ENCODE measurements around the gene NRXN3. TPM values are rescaled to one million over a fixed set of nuclear protein-coding genes. Genes with fewer than 3 reads are reported as not detected.

NRXN3 gene
- polyA plus RNA-seq, 1 donor from 2014 or later = 110 TPM

DNA sequence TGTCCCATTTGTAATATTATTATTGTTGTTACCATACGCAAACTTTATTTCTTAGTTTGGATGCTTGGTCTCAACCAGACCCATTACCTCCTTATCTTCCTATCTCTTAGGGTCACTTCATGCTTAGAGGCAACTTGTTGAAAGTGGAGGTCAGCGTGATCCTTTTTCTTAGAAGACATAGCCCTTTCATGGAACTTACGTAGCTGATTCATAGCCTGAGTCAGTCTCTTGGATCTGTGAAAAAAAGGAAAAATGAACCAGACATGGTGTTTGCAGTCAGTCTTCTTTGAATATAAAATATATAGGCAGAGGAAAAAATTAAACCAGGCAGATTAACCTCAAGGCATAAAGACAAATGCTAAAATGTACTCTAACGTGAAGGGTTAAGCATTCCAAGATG is 1427.4 kb downstream of the NRXN3 start:
- H3K27me3 ChIP-seq (ENCODE audit: insufficient read depth, low read depth, low read length) = no peaks in the 10 kb centered on the region
- H3K27ac ChIP-seq (ENCODE audit: low read length) = no peak overlapping the region
- H3K36me3 ChIP-seq (ENCODE audit: insufficient read depth, low read length) = no peaks in the 10 kb centered on the region
- H3K9me3 ChIP-seq (ENCODE audit: low read length) = no peaks in the 10 kb centered on the region
- no peaks in the 10 kb centered on the region for H4K20me1 ChIP-seq (ENCODE audit: insufficient read depth)
- H3K4me2 ChIP-seq (ENCODE audit: low read length) = no peak overlapping the region
- H3K9me2 ChIP-seq (ENCODE audit: insufficient read depth, low read length) = no peaks in the 10 kb centered on the region
- no peaks in the 10 kb centered on the region for H3K79me2 ChIP-seq (replicated peaks; ENCODE audit: insufficient read depth, low read length)
- no peak for TF ChIP-seq SMC3 (conservative IDR thresholded peaks at IDR 0.05; ENCODE audit: poor library complexity)
- no peak for TF ChIP-seq MXI1 (conservative IDR thresholded peaks at IDR 0.05; ENCODE audit: poor library complexity, severe bottlenecking)
- no peak for TF ChIP-seq EZH2 (IDR thresholded peaks at IDR 0.05; ENCODE audit: borderline replicate concordance, insufficient read depth, low read length, poor library complexity, severe bottlenecking)
- TF ChIP-seq TAF1 (IDR thresholded peaks at IDR 0.05; ENCODE audit: low read depth) = no peak
- no peak for TF ChIP-seq RAD21 (conservative IDR thresholded peaks at IDR 0.05)
- H3F3A ChIP-seq (ENCODE audit: insufficient read depth, low read length, poor library complexity, severe bottlenecking) = no peaks in the 10 kb centered on the region
- H2AFZ ChIP-seq (ENCODE audit: low read depth, low read length) = no peak overlapping the region
- H3K9ac ChIP-seq (ENCODE audit: low read length) = no peak overlapping the region
- no peak overlapping the region for H3K4me3 ChIP-seq (ENCODE audit: low read length)

DNA sequence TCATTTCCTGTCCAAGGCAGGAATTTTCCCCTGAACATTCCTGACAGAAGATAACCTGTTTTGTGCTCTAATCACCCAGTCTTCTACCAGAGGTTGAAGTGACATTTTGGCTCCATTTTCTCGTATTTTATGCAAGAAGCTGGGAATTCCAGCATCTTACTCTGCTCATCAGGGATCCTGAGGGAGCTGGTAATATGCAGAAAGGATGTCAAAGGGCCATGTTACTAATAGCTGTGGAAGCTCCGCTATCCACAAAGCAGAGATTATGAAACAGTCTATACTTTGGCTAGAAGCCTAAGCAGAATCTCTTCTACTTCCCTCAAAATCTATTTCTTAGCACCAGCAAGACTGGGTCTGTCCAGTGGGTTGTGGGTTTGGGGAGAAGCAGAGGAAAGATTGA is 1428.2 kb downstream of the NRXN3 start:
- Histone ChIP-seq H3K4me3 (ENCODE audit: low read length) (peak overlapping the region; percentile 1), H3K4me2 (ENCODE audit: low read length) (no peak overlapping the region), H3K9ac (ENCODE audit: low read length) (no peak overlapping the region), H3K27ac (ENCODE audit: low read length) (peak overlapping the region; percentile 22), H3K27me3 (ENCODE audit: insufficient read depth, low read depth, low read length) (no peaks in the 10 kb centered on the region), H3F3A (ENCODE audit: insufficient read depth, low read length, poor library complexity, severe bottlenecking) (no peaks in the 10 kb centered on the region), H3K9me3 (ENCODE audit: low read length) (no peaks in the 10 kb centered on the region), H3K79me2 (replicated peaks; ENCODE audit: insufficient read depth, low read length) (no peaks in the 10 kb centered on the region), H3K9me2 (ENCODE audit: insufficient read depth, low read length) (no peaks in the 10 kb centered on the region), H4K20me1 (ENCODE audit: insufficient read depth) (no peaks in the 10 kb centered on the region), H3K36me3 (ENCODE audit: insufficient read depth, low read length) (no peaks in the 10 kb centered on the region), H2AFZ (ENCODE audit: low read depth, low read length) (no peak overlapping the region)
- peak; percentile 40 for TF ChIP-seq REST (IDR thresholded peaks at IDR 0.05; ENCODE audit: borderline replicate concordance)
- no peak for TF ChIP-seq RAD21 (conservative IDR thresholded peaks at IDR 0.05)

DNA sequence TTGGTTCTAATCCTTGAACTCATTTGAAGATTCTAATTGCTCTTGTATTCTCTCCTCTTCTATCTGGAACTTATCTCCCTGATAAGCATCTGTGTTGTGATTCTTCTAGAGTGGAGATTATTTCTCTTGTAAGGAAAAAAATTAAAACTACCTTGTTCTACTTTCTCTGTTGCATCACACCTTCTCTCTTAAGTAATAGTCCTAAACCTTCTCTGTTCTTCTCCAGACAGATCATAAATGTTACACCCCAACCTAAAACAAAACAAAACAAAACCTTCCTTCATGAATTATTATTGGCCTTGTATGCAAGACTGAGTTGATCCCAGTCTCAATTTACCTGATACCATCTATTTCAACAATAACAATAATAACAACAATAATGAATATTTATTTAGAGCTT is 1429.1 kb downstream of the NRXN3 start:
- Histone ChIP-seq H3K4me2 (ENCODE audit: low read length) (no peak overlapping the region), H3K27ac (ENCODE audit: low read length) (no peak overlapping the region), H3K9ac (ENCODE audit: low read length) (no peak overlapping the region), H2AFZ (ENCODE audit: low read depth, low read length) (no peak overlapping the region), H4K20me1 (ENCODE audit: insufficient read depth) (no peaks in the 10 kb centered on the region), H3K4me3 (ENCODE audit: low read length) (no peak overlapping the region), H3K9me2 (ENCODE audit: insufficient read depth, low read length) (no peaks in the 10 kb centered on the region), H3K79me2 (replicated peaks; ENCODE audit: insufficient read depth, low read length) (no peaks in the 10 kb centered on the region), H3F3A (ENCODE audit: insufficient read depth, low read length, poor library complexity, severe bottlenecking) (no peaks in the 10 kb centered on the region), H3K27me3 (ENCODE audit: insufficient read depth, low read depth, low read length) (no peaks in the 10 kb centered on the region), H3K9me3 (ENCODE audit: low read length) (no peaks in the 10 kb centered on the region), H3K36me3 (ENCODE audit: insufficient read depth, low read length) (no peaks in the 10 kb centered on the region)
- TF ChIP-seq TAF1 (IDR thresholded peaks at IDR 0.05; ENCODE audit: low read depth) (no peak), MXI1 (conservative IDR thresholded peaks at IDR 0.05; ENCODE audit: poor library complexity, severe bottlenecking) (no peak), EZH2 (IDR thresholded peaks at IDR 0.05; ENCODE audit: borderline replicate concordance, insufficient read depth, low read length, poor library complexity, severe bottlenecking) (no peak), SMC3 (conservative IDR thresholded peaks at IDR 0.05; ENCODE audit: poor library complexity) (no peak), REST (IDR thresholded peaks at IDR 0.05; ENCODE audit: borderline replicate concordance) (no peak), EP300 (conservative IDR thresholded peaks at IDR 0.05; ENCODE audit: poor library complexity, severe bottlenecking) (no peak), POLR2AphosphoS5 (IDR thresholded peaks at IDR 0.05) (no peak), RAD21 (conservative IDR thresholded peaks at IDR 0.05) (no peak)
- TF ChIP-seq, protein P1, sequence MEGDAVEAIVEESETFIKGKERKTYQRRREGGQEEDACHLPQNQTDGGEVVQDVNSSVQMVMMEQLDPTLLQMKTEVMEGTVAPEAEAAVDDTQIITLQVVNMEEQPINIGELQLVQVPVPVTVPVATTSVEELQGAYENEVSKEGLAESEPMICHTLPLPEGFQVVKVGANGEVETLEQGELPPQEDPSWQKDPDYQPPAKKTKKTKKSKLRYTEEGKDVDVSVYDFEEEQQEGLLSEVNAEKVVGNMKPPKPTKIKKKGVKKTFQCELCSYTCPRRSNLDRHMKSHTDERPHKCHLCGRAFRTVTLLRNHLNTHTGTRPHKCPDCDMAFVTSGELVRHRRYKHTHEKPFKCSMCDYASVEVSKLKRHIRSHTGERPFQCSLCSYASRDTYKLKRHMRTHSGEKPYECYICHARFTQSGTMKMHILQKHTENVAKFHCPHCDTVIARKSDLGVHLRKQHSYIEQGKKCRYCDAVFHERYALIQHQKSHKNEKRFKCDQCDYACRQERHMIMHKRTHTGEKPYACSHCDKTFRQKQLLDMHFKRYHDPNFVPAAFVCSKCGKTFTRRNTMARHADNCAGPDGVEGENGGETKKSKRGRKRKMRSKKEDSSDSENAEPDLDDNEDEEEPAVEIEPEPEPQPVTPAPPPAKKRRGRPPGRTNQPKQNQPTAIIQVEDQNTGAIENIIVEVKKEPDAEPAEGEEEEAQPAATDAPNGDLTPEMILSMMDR (IDR thresholded peaks at IDR 0.05; ENCODE audit: poor library complexity, severe bottlenecking) = no peak
